ENCODE results near the gene CPXM2. TPM values are rescaled to one million over a fixed set of nuclear protein-coding genes. Genes with fewer than 3 reads are reported as not detected.

Gene CPXM2
- total and polyA plus RNA-seq, 9 of the 15 experiments (the other 6 are each of a cell fraction or from before 2014, with no cell fraction given), result not detected

DNA sequence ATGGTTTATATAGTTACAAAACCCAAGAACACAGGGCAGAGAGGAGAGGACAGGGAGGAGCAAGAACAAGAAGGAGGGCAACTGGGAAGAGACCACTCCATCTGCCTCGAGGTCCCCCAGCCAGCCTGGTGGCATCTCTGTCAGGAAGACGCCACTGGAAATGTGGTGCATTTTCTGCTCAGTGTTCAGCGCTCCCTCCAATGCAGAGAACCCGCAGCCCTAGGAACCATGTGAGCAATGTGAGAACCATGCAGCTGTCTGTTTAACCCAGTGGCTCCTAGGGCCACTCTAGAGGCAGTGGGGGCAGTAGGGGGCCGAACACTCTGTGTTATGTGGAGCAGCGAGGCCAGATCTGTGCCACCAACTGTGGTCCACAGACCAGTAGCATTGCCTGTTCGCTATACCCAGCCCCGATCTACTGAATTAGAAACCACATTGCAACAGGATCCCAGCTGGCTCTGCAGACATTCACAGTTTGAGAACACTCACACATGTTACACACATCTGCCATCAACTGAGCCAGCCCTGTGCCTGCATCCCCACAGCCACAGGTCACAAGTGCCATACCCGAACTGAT, 110.2 kb downstream of the CPXM2 start (continued):
- TF ChIP-seq STAT5A (IDR thresholded peaks at IDR 0.05; ENCODE audit: borderline replicate concordance, low read length), result no peak
- TF ChIP-seq ZNF3 (CRISPR knock-in tag; IDR thresholded peaks at IDR 0.05), result no peak

DNA sequence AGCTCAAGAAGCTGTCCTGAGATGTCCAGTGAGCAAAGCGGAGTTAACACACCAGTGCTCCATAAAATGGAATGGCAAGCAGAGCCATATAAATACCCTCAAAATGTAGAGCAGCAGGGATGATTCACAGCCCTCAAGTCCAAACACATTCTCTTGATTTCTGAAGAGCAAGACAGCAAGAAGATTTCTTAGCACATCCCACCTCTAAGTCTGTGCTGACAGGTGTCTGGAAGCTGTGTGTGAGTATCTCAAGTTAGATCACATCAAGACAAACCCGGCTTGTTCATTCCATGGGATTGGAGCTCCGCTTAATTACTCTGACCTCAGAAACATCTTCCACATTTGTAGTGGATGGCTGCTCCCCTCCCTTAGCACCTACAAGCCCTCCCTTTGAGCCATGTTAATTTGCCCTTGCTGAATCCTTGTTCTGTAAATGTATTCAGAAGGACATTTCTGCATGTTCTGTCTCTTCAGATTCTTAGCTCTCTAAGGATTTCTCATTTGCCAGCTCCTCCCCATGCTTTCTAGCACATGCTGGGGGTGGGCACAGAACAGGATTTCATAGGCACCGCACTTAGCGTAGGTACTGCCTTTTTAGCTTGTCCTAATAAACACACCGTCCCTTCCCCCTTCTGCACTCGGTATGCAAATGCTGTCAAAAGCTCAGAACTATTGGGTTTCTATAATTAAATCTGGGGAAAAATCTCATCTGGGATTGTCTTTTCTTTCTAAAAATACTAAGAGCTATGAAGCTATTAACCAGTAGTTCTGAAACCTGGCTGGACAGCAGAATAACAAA, 112.7 kb downstream of the CPXM2 start:
- no peaks in the 10 kb centered on the region for H3K9me3 ChIP-seq (replicated peaks; ENCODE audit: control insufficient read depth, insufficient read depth, low read depth, low read length)
- no peaks in the 10 kb centered on the region for H3K9me1 ChIP-seq (ENCODE audit: control insufficient read depth, insufficient read depth, low read length)
- no peak overlapping the region for H2AFZ ChIP-seq (ENCODE audit: low read depth, low read length)
- ChIA-PET CTCF (ENCODE audit: low intra/inter-chr PET ratio) (no interaction called here), POLR2A (interaction anchor here (0.7 kb wide), 1 partner anchor 14 kb away, joined by 3 read pairs; no protein-coding TSS in a partner anchor)
- H3K4me2 ChIP-seq (ENCODE audit: insufficient read depth, low read length), result no peak overlapping the region
- H3K4me1 ChIP-seq (replicated peaks in 1 of 2; ENCODE audit: control insufficient read depth in 2 of 2, insufficient read depth in 2 of 2, low read length in 2 of 2), result no peaks in the 10 kb centered on the region
- no peak overlapping the region for H3K4me3 ChIP-seq
- 2% methylated on average over 6 of the region's 7 CpGs for WGBS (ENCODE audit: insufficient coverage, low coverage, missing lambda C conversion rate)
- in situ Hi-C loops (cut with MboI) (no loop called here), intact Hi-C loops (cut with micrococcal nuclease) (no loop called here)
- H4K20me1 ChIP-seq (replicated peaks; ENCODE audit: control insufficient read depth, insufficient read depth, low read length), result no peaks in the 10 kb centered on the region
- no peak overlapping the region for H3K27ac ChIP-seq (ENCODE audit: extremely low read depth, low read depth, low read length)
- FAIRE-seq (no peak), ATAC-seq (no peak), DNase-seq (ENCODE audit: extremely low read depth in 1 of 4, low spot score in 3 of 4) (no peak)
- no TSS peak for BruUV-seq (replicated peaks)
- no peaks in the 10 kb centered on the region for H3K36me3 ChIP-seq (ENCODE audit: control insufficient read depth, insufficient read depth, low read length)
- peaks cover 0 to 8% of the 10 kb centered on the region in 2 experiments; a peak in 3 of 5 replicates for H3K27me3 ChIP-seq (ENCODE audit: control insufficient read depth in 2 of 2, insufficient read depth in 2 of 2, low read length in 2 of 2)
- no peaks in the 10 kb centered on the region for H3K79me2 ChIP-seq (ENCODE audit: control insufficient read depth, insufficient read depth, low read length)
- no peak overlapping the region for H3K9ac ChIP-seq (ENCODE audit: insufficient read depth in 1 of 2, low read depth in 2 of 2, low read length in 2 of 2)
- TF ChIP-seq, protein P1, sequence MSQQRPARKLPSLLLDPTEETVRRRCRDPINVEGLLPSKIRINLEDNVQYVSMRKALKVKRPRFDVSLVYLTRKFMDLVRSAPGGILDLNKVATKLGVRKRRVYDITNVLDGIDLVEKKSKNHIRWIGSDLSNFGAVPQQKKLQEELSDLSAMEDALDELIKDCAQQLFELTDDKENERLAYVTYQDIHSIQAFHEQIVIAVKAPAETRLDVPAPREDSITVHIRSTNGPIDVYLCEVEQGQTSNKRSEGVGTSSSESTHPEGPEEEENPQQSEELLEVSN (IDR thresholded peaks at IDR 0.05; ENCODE audit: borderline replicate concordance in 1 of 2, extremely low read depth in 1 of 2, insufficient read depth in 1 of 2, insufficient read length in 1 of 2, low read depth in 1 of 2, low read length in 1 of 2, poor library complexity in 1 of 2, severe bottlenecking in 1 of 2), result no peak
- TF ChIP-seq NCOA6 (IDR thresholded peaks at IDR 0.05), result no peak
- no peak for TF ChIP-seq GTF2A2 (tag; IDR thresholded peaks at IDR 0.05)
- no peak for TF ChIP-seq KLF16 (IDR thresholded peaks at IDR 0.05)
- no peak for TF ChIP-seq HNRNPH1 (optimal IDR thresholded peaks at IDR 0.05; ENCODE audit: low read depth, low read length)
- TF ChIP-seq MCM3 (IDR thresholded peaks at IDR 0.05), result no peak
- no peak for TF ChIP-seq ZFX (CRISPR knock-in tag; IDR thresholded peaks at IDR 0.05)
- TF ChIP-seq, protein P2, sequence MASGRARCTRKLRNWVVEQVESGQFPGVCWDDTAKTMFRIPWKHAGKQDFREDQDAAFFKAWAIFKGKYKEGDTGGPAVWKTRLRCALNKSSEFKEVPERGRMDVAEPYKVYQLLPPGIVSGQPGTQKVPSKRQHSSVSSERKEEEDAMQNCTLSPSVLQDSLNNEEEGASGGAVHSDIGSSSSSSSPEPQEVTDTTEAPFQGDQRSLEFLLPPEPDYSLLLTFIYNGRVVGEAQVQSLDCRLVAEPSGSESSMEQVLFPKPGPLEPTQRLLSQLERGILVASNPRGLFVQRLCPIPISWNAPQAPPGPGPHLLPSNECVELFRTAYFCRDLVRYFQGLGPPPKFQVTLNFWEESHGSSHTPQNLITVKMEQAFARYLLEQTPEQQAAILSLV (tag; IDR thresholded peaks at IDR 0.05), result no peak
- TF ChIP-seq, protein P3, sequence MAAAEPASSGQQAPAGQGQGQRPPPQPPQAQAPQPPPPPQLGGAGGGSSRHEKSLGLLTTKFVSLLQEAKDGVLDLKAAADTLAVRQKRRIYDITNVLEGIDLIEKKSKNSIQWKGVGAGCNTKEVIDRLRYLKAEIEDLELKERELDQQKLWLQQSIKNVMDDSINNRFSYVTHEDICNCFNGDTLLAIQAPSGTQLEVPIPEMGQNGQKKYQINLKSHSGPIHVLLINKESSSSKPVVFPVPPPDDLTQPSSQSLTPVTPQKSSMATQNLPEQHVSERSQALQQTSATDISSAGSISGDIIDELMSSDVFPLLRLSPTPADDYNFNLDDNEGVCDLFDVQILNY (CRISPR knock-in tag; IDR thresholded peaks at IDR 0.05), result no peak
- no peak for TF ChIP-seq ZNF174 (CRISPR knock-in tag; IDR thresholded peaks at IDR 0.05)
- no peak for TF ChIP-seq SLC30A9 (CRISPR knock-in tag; IDR thresholded peaks at IDR 0.05)
- TF ChIP-seq HSF4 (CRISPR knock-in tag; IDR thresholded peaks at IDR 0.05; ENCODE audit: borderline replicate concordance), result no peak
- TF ChIP-seq YBX1 (IDR thresholded peaks at IDR 0.05), result no peak

All from K562 (cell line).